ENCODE data around the gene RERE.

DNA sequence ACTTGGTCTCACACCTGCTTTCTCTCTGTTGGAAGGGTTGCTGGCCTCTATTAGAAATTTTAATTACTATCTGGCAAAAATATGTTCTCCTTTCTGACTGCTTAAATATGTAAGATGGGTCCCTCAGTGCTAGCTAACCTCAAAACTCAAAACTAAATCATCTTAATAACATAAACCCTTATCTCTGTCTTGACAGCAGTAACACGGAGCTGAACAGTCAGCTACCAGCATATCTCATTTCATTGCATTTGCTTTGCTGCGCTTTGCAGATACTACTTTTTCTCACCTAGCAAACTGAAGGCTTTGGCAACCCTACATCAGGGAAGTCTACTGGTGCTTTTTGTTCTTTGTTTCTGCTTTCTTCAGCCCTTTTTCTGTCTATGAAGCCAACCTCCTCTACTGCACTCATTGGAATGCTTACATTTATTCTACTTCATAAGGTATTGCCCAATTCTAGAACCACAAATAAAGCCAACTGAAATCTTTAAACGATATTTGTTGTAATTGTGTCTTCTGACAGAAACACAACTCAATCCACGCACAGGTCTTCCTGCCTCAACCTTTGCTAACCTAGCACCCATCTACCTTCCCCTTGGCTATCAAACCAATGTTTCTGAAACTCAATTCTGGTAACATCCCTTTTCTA lies 95.6 kb downstream of the RERE start:
- no peak for TF ChIP-seq POLR2A (IDR thresholded peaks at IDR 0.05)
- no peak for TF ChIP-seq CTCF (IDR thresholded peaks at IDR 0.05)
